Activated B cell treated with CpG ODN at 0.5 μM for 24 hours (primary cell): ENCODE measurements around the gene CADM1. TPM values are rescaled to one million over a fixed set of nuclear protein-coding genes. Genes with fewer than 3 reads are reported as not detected.

Experiments
- ATAC-seq: fragments of 200-7000 bp; cut with Tn5 transposase; one replicate; pipeline ENCODE4 v1.10.0; 2021; ENCODE audit warnings: low read depth, mild to moderate bottlenecking, moderate library complexity
- CTCF ChIA-PET: fragments of 350-600 bp; sonication (Branson Sonifier 250); formaldehyde crosslinking; loops from one replicate; lab custom pipeline; 2021; ENCODE audit warnings: antibody characterized with exemption; lab: Charles Lee
- POLR2A ChIA-PET: fragments of 350-600 bp; sonication (Branson Sonifier 250); formaldehyde crosslinking; loops from one replicate; lab custom pipeline; 2021; ENCODE audit warnings: antibody characterized with exemption; lab: Charles Lee
- DNase-seq: peaks from one replicate; pipeline ENCODE4 v3.0.0; 2022
- H3K27ac Mint-ChIP-seq: one replicate; pipeline ENCODE4 v1.8.0; 2020; ENCODE audit warnings: mixed read lengths
- H3K27me3 Mint-ChIP-seq: one replicate; pipeline ENCODE4 v1.8.0; 2021; ENCODE audit warnings: mixed read lengths
- H3K36me3 Mint-ChIP-seq: one replicate; pipeline ENCODE4 v1.8.0; 2021; ENCODE audit warnings: low read depth, mixed read lengths
- H3K4me1 Mint-ChIP-seq: one replicate; pipeline ENCODE4 v1.8.0; 2021; ENCODE audit warnings: mixed read lengths
- H3K4me3 Mint-ChIP-seq: one replicate; pipeline ENCODE4 v1.8.0; 2020; ENCODE audit warnings: mild to moderate bottlenecking, mixed read lengths
- H3K9me3 Mint-ChIP-seq: one replicate; pipeline ENCODE4 v1.8.0; 2020; ENCODE audit warnings: mixed read lengths
- CTCF ChIP-seq: fragments of 200-600 bp; IDR thresholded peaks from one replicate; pipeline ENCODE4 v1.8.0; 2022; ENCODE audit warnings: antibody characterized with exemption, mild to moderate bottlenecking
- intact Hi-C: fragments of 100-400 bp; cut with micrococcal nuclease; formaldehyde crosslinking; loops from one replicate; pipeline ENCODE4 v1.15.1; 2024
- total RNA-seq: library from RNA; stranded (reverse); gene quantifications from 2 replicates; pipeline ENCODE4 v1.2.3, GENCODE V29; 2022

Gene CADM1
- total RNA-seq, 1 donor from 2014 or later = 0.86 TPM

- H3K36me3 Mint-ChIP-seq = no peaks in the 10 kb centered on the region
- peaks cover 6% of the 10 kb centered on the region for H3K27me3 Mint-ChIP-seq
- no peak overlapping the region for H3K27ac Mint-ChIP-seq
- no peak overlapping the region for H3K4me3 Mint-ChIP-seq
- ATAC-seq (no peak), DNase-seq (no peak)
- POLR2A ChIA-PET = no interaction called here
- no peaks in the 10 kb centered on the region for H3K4me1 Mint-ChIP-seq
- peaks cover 2% of the 10 kb centered on the region for H3K9me3 Mint-ChIP-seq
- intact Hi-C loops = no loop called here
- CTCF ChIA-PET = no interaction called here
- no peak for TF ChIP-seq CTCF
Measured at GRCh38 chr11:115145324-115145723, 358.9 kb downstream of the CADM1 start.

- intact Hi-C loops = no loop called here
- TF ChIP-seq CTCF = no peak
- H3K27ac Mint-ChIP-seq = no peak overlapping the region
- no peaks in the 10 kb centered on the region for H3K36me3 Mint-ChIP-seq
- no peaks in the 10 kb centered on the region for H3K4me1 Mint-ChIP-seq
- ATAC-seq (no peak), DNase-seq (no peak)
- CTCF ChIA-PET = no interaction called here
- no peak overlapping the region for H3K4me3 Mint-ChIP-seq
- POLR2A ChIA-PET = no interaction called here
- peaks cover 2% of the 10 kb centered on the region for H3K9me3 Mint-ChIP-seq
- peaks cover 6% of the 10 kb centered on the region for H3K27me3 Mint-ChIP-seq
Measured at GRCh38 chr11:115144914-115145313, 359.3 kb downstream of the CADM1 start.

- no peak for ATAC-seq
- intact Hi-C loops = no loop called here
- DNase-seq = no peak
- TF ChIP-seq CTCF = no peak
- H3K4me3 Mint-ChIP-seq = no peak overlapping the region
- H3K27me3 Mint-ChIP-seq = peaks cover 6% of the 10 kb centered on the region
- POLR2A ChIA-PET = no interaction called here
- no peaks in the 10 kb centered on the region for H3K36me3 Mint-ChIP-seq
- CTCF ChIA-PET = no interaction called here
- H3K4me1 Mint-ChIP-seq = no peaks in the 10 kb centered on the region
- H3K9me3 Mint-ChIP-seq = peaks cover 2% of the 10 kb centered on the region
- H3K27ac Mint-ChIP-seq = no peak overlapping the region
Measured at GRCh38 chr11:115144014-115144413, 360.2 kb downstream of the CADM1 start.

- ChIA-PET CTCF (no interaction called here), POLR2A (no interaction called here)
- H3K9me3 Mint-ChIP-seq = no peaks in the 10 kb centered on the region
- no peaks in the 10 kb centered on the region for H3K36me3 Mint-ChIP-seq
- no peaks in the 10 kb centered on the region for H3K4me1 Mint-ChIP-seq
- H3K27me3 Mint-ChIP-seq = peaks cover 6% of the 10 kb centered on the region
- no peak overlapping the region for H3K4me3 Mint-ChIP-seq
- intact Hi-C loops = no loop called here
- no peak overlapping the region for H3K27ac Mint-ChIP-seq
- TF ChIP-seq CTCF = no peak
- ATAC-seq (no peak), DNase-seq (no peak)
Measured at GRCh38 chr11:115141231-115142114, 362.7 kb downstream of the CADM1 start.

- H3K36me3 Mint-ChIP-seq = no peaks in the 10 kb centered on the region
- no peaks in the 10 kb centered on the region for H3K9me3 Mint-ChIP-seq
- CTCF ChIA-PET = no interaction called here
- no peaks in the 10 kb centered on the region for H3K27me3 Mint-ChIP-seq
- POLR2A ChIA-PET = interaction anchor here (1.0 kb wide), 1 partner anchor 10 kb away, joined by 3 read pairs; no protein-coding TSS in a partner anchor
- H3K27ac Mint-ChIP-seq = no peak overlapping the region
- ATAC-seq (no peak), DNase-seq (no peak)
- H3K4me3 Mint-ChIP-seq = no peak overlapping the region
- intact Hi-C loops = no loop called here
- no peak for TF ChIP-seq CTCF
- no peaks in the 10 kb centered on the region for H3K4me1 Mint-ChIP-seq
Measured at GRCh38 chr11:115135936-115136335, 368.3 kb downstream of the CADM1 start.
